Right atrium auricular region (tissue), 2 donors: ENCODE data around the gene ANTXR1. TPM values are rescaled to one million over a fixed set of nuclear protein-coding genes. Genes with fewer than 3 reads are reported as not detected.

Experiments used
- DNase-seq: peaks from one replicate; pipeline ENCODE4 v3.0.0-alpha.2; 2019; ENCODE audit warnings: low spot score
- H3K27ac ChIP-seq, 2 donors: fragments of 200-600 bp; sonication (generic); 1 replicate in 1 of 2; 2 replicates in 1 of 2; pipeline ENCODE4 v1.5.1; 2016 to 2019
- H3K27me3 ChIP-seq, 2 donors: fragments of 200-600 bp; sonication (generic); one replicate each; pipeline versions ENCODE4 v1.5.1 to v1.6.0; 2017 to 2019
- H3K36me3 ChIP-seq: fragments of 200-600 bp; sonication (generic); one replicate; pipeline ENCODE4 v1.5.1; 2016
- H3K4me1 ChIP-seq, 2 donors: fragments of 200-600 bp; sonication (generic); one replicate each; pipeline versions ENCODE4 v1.5.1 to v1.6.0; 2017 to 2019
- H3K4me3 ChIP-seq, 2 donors: fragments of 200-600 bp; sonication (generic); 1 replicate in 1 of 2; 2 replicates in 1 of 2; pipeline ENCODE4 v1.5.1; 2017 to 2019; ENCODE audit warnings: mild to moderate bottlenecking in 1 of 2, moderate library complexity in 1 of 2
- H3K9me3 ChIP-seq, 2 donors: fragments of 200-600 bp; sonication (generic); one replicate each; pipeline ENCODE4 v1.5.1; 2019
- CTCF ChIP-seq, 2 donors: fragments of 200-600 bp; sonication (generic); IDR thresholded peaks; one replicate each; pipeline ENCODE4 v1.5.1; 2019; ENCODE audit warnings: antibody characterized with exemption in 2 of 2
- total RNA-seq, 2 donors: library from RNA; depleted of rRNA; stranded (reverse); fragments of >200 nt; gene quantifications; one replicate each; pipeline ENCODE4 v1.1.0, GENCODE V29; 2016

The ANTXR1 gene
- total RNA-seq, 2 donors from 2014 or later: 27.3 to 52.2 TPM

GRCh38 chr2:69099541-69099940, 86.6 kb downstream of the ANTXR1 start:
- H3K4me1 ChIP-seq: peaks cover 0 to 15% of the 10 kb centered on the region in 2 donors
- H3K27ac ChIP-seq: peak overlapping the region in 1 of 2 donors; percentile 41

GRCh38 chr2:69100220-69100723, 87.3 kb downstream of the ANTXR1 start:
- peaks cover 6% of the 10 kb centered on the region for H3K36me3 ChIP-seq
- peaks cover 0 to 10% of the 10 kb centered on the region in 2 donors for H3K4me1 ChIP-seq
- no peak overlapping the region for H3K4me3 ChIP-seq
- no peak for DNase-seq
- no peak for TF ChIP-seq CTCF (IDR thresholded peaks at IDR 0.05)
- H3K9me3 ChIP-seq: no peaks in the 10 kb centered on the region
- no peaks in the 10 kb centered on the region for H3K27me3 ChIP-seq
- H3K27ac ChIP-seq: peak overlapping the region in 1 of 2 donors; percentile 41

More at GRCh38 chr2:69099541-69099940, 86.6 kb downstream of the ANTXR1 start:
- H3K27me3 ChIP-seq: no peaks in the 10 kb centered on the region
- DNase-seq: no peak
- no peak overlapping the region for H3K4me3 ChIP-seq
- TF ChIP-seq CTCF (IDR thresholded peaks at IDR 0.05): no peak
- peaks cover 6% of the 10 kb centered on the region for H3K36me3 ChIP-seq
- no peaks in the 10 kb centered on the region for H3K9me3 ChIP-seq

GRCh38 chr2:69102041-69102593, 89.1 kb downstream of the ANTXR1 start:
- Histone ChIP-seq H3K27ac (no peak overlapping the region), H3K4me1 (peaks cover 0 to 7% of the 10 kb centered on the region in 2 donors), H3K27me3 (no peaks in the 10 kb centered on the region)

GRCh38 chr2:69103419-69103818, 90.4 kb downstream of the ANTXR1 start:
- no peak for DNase-seq
- Histone ChIP-seq H3K27ac (no peak overlapping the region), H3K27me3 (no peaks in the 10 kb centered on the region), H3K9me3 (no peaks in the 10 kb centered on the region), H3K36me3 (peaks cover 6% of the 10 kb centered on the region), H3K4me3 (no peak overlapping the region), H3K4me1 (peaks cover 0 to 3% of the 10 kb centered on the region in 2 donors)
- TF ChIP-seq CTCF (IDR thresholded peaks at IDR 0.05): no peak

More at GRCh38 chr2:69102041-69102593, 89.1 kb downstream of the ANTXR1 start:
- H3K36me3 ChIP-seq: peaks cover 6% of the 10 kb centered on the region
- DNase-seq: no peak
- no peak overlapping the region for H3K4me3 ChIP-seq
- no peak for TF ChIP-seq CTCF (IDR thresholded peaks at IDR 0.05)
- no peaks in the 10 kb centered on the region for H3K9me3 ChIP-seq

- H3K27me3 ChIP-seq: no peaks in the 10 kb centered on the region
- no peak overlapping the region for H3K4me3 ChIP-seq
- no peak for DNase-seq
- H3K36me3 ChIP-seq: peaks cover 6% of the 10 kb centered on the region
- H3K9me3 ChIP-seq: no peaks in the 10 kb centered on the region
- H3K27ac ChIP-seq: no peak overlapping the region
- H3K4me1 ChIP-seq: peaks cover 0 to 3% of the 10 kb centered on the region in 2 donors
- TF ChIP-seq CTCF (IDR thresholded peaks at IDR 0.05): no peak
Measured at GRCh38 chr2:69104261-69104660, 91.3 kb downstream of the ANTXR1 start.

GRCh38 chr2:69109255-69109654, 96.3 kb downstream of the ANTXR1 start:
- no peak for TF ChIP-seq CTCF (IDR thresholded peaks at IDR 0.05)

More at GRCh38 chr2:69109255-69109654, 96.3 kb downstream of the ANTXR1 start:
- no peak overlapping the region for H3K4me3 ChIP-seq
- no peak overlapping the region for H3K27ac ChIP-seq
- DNase-seq: no peak
- no peaks in the 10 kb centered on the region for H3K27me3 ChIP-seq
- no peaks in the 10 kb centered on the region for H3K4me1 ChIP-seq
- H3K9me3 ChIP-seq: no peaks in the 10 kb centered on the region
- H3K36me3 ChIP-seq: no peaks in the 10 kb centered on the region
